AG04450 (cell line): ENCODE measurements around the gene TSC22D3. TPM values are rescaled to one million over a fixed set of nuclear protein-coding genes. Genes with fewer than 3 reads are reported as not detected.

Experiments
- CTCF ChIA-PET: fragments of 300-600, 350-600 bp; formaldehyde crosslinking; extraction: SDS; loops from one replicate; lab custom pipeline; 2022; ENCODE audit warnings: antibody characterized with exemption, inconsistent platforms; lab: Charles Lee
- POLR2A ChIA-PET: fragments of 350-600 bp; formaldehyde crosslinking; extraction: SDS; loops from one replicate; lab custom pipeline; 2021; ENCODE audit warnings: antibody characterized with exemption, inconsistent platforms; lab: Yijun Ruan, JAX
- DNase-seq: peaks from one replicate; pipeline ENCODE4 v3.0.0-alpha.2; 2011; ENCODE audit warnings: low read depth, low spot score
- H3K27ac ChIP-seq: one replicate; pipeline ENCODE4 v1.5.1; 2012; ENCODE audit warnings: low read depth, low read length, control low read depth
- H3K27me3 ChIP-seq: one replicate; pipeline ENCODE4 v1.6.0; 2012; ENCODE audit warnings: low read length; ENCODE audit not compliant: control insufficient read depth, insufficient read depth
- H3K4me3 ChIP-seq: 2 replicates; pipeline ENCODE4 v1.5.1; 2011; ENCODE audit warnings: mild to moderate bottlenecking, low read depth, low read length, control low read depth
- H3K9me3 ChIP-seq: 2 replicates; pipeline ENCODE4 v1.5.1; 2012; ENCODE audit warnings: low read length; ENCODE audit not compliant: control insufficient read depth, insufficient read depth
- CTCF ChIP-seq: IDR thresholded peaks from 2 replicates; pipeline ENCODE4 v1.5.1; 2011; ENCODE audit warnings: low read depth, low read length, control low read depth, inconsistent platforms
- polyA plus RNA-seq: library from polyadenylated mRNA; depleted of rRNA; stranded (reverse); fragments of >200 nt; gene quantifications from 2 replicates; pipeline ENCODE4 v1.2.3, GENCODE V29; 2011

The TSC22D3 gene
- polyA plus RNA-seq, 1 experiment = 25.3 TPM

GRCh38 chrX:107734646-107735045 is 40.9 kb downstream of the TSC22D3 start:
- Histone ChIP-seq H3K27me3 (peaks cover 1% of the 10 kb centered on the region), H3K27ac (no peak overlapping the region), H3K9me3 (no peaks in the 10 kb centered on the region), H3K4me3 (no peak overlapping the region)
- ChIA-PET CTCF (no interaction called here), POLR2A (no interaction called here)
- no peak for DNase-seq
- no peak for TF ChIP-seq CTCF

GRCh38 chrX:107733686-107734085 is 41.9 kb downstream of the TSC22D3 start:
- CTCF ChIA-PET = no interaction called here
- no peak overlapping the region for H3K4me3 ChIP-seq
- POLR2A ChIA-PET = no interaction called here
- no peak for DNase-seq
- H3K27ac ChIP-seq = no peak overlapping the region
- no peaks in the 10 kb centered on the region for H3K9me3 ChIP-seq
- no peaks in the 10 kb centered on the region for H3K27me3 ChIP-seq
- no peak for TF ChIP-seq CTCF

GRCh38 chrX:107731831-107732502 is 43.6 kb downstream of the TSC22D3 start:
- POLR2A ChIA-PET = no interaction called here
- DNase-seq = no peak

GRCh38 chrX:107730991-107731766 is 44.4 kb downstream of the TSC22D3 start:
- H3K4me3 ChIP-seq = no peak overlapping the region
- DNase-seq = no peak
- CTCF ChIA-PET = interaction anchor here (1.3 kb wide), 1 partner anchor 12 kb away, joined by 5 read pairs; no protein-coding TSS in a partner anchor
- H3K27me3 ChIP-seq = no peaks in the 10 kb centered on the region
- H3K27ac ChIP-seq = no peak overlapping the region
- H3K9me3 ChIP-seq = no peaks in the 10 kb centered on the region
- no peak for TF ChIP-seq CTCF
- POLR2A ChIA-PET = no interaction called here

More at GRCh38 chrX:107731831-107732502, 43.6 kb downstream of the TSC22D3 start:
- Histone ChIP-seq H3K27ac (no peak overlapping the region), H3K27me3 (no peaks in the 10 kb centered on the region), H3K9me3 (no peaks in the 10 kb centered on the region), H3K4me3 (no peak overlapping the region)
- TF ChIP-seq CTCF = no peak
- CTCF ChIA-PET = interaction anchor here (1.3 kb wide), 1 partner anchor 13 kb away, joined by 5 read pairs; no protein-coding TSS in a partner anchor

DNA sequence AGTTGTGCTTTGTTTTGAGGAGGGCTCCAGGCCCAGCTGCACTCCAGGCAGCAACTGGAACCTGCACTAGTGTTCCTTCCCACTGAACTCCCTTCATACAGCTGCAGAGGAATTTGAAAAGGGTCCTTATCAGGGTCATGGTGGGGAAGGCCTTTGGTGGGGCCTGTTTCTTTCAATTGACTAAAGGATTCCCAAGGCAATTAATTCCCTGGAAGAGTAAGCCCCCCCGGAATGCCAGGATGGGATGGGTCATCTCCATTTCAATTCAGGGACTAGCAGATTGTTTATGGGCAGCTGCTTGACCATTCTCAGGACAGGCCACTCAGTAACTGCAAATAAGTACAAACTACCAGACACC is 45.3 kb downstream of the TSC22D3 start:
- Histone ChIP-seq H3K27me3 (no peaks in the 10 kb centered on the region), H3K4me3 (no peak overlapping the region), H3K27ac (no peak overlapping the region), H3K9me3 (no peaks in the 10 kb centered on the region)
- no peak for DNase-seq
- CTCF ChIA-PET = interaction anchor here (0.7 to 1.3 kb wide), 2 partner anchors 11 to 14 kb away, joined by 3 to 5 read pairs; no protein-coding TSS in a partner anchor
- no peak for TF ChIP-seq CTCF
- POLR2A ChIA-PET = no interaction called here
